T-helper 2 cell (primary cell): ENCODE data around the gene NTM.
A peak's percentile ranks its signal among the peaks of the same experiment; 100 is the strongest.

Source experiments
- DNase-seq, 5 experiments: peaks; one replicate each; pipeline versions ENCODE4 v3.0.0 to v3.0.0-alpha.2; 2012 to 2022

Gene NTM

GRCh38 chr11:132349811-132350733, 979.7 kb downstream of the NTM start:
- DNase-seq = no peak

DNA sequence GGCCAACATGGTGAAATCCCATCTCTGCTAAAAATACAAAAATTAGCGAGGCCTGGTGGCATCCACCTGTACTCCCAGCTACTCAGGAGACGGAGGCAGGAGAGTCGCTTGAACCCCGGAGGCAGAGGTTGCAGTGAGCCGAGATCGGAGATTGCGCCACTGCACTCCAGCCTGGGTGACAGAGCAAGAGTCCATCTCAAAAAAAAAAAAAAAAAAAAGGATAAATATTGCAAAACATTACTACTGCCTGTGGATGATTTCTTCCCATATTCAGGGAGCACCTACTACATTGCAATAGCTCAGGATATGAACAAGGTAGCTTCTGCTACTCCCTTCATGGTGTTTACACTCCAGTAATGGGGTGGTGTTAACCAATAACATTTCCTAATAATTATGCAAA, 980.6 kb downstream of the NTM start:
- DNase-seq = no peak

GRCh38 chr11:132352497-132352896, 982.1 kb downstream of the NTM start:
- DNase-seq = no peak

DNA sequence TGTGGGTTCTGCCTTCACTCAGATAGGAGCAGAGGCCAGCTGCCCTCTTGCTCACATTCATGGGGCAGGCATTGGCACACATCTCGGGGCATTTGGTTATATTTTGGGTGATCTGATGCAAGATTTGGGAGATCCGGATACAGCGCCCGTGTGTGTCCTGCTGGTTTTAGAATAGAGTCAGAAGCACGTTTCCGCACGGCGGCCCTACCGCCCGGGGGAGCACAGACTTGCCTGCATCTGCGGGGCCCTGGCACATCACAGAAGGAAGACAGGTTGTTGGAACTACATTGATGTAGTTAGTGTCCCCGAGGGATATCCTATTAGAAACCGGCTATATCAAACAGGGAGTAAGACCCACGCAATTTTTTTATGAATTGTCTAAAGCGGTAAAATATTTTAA, 982.8 kb downstream of the NTM start:
- DNase-seq = no peak

- peak in 1 of 5 experiments; percentile 96 for DNase-seq
These were observed 987.6 kb downstream of the NTM start for GRCh38 chr11:132357811-132358572.

DNA sequence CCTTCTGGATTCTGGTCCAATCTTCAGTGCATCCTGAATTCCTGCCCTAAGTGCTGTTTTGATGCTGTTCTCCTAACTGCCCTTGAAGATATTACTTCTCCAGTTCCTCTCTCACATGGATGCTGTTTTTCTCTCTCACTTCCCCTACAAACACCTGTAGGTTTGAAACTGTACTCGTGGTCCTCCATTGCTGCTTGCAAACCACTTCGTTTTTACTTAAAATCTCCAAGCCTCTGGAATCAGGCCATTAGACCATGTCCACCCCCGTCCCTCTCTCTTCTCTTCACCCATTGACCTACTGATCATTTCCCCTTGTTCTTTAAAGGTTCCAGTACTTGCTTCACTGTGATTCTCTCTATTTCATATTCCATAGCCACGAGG, 988.1 kb downstream of the NTM start:
- DNase-seq = no peak

- DNase-seq = no peak
These were observed 990.7 kb downstream of the NTM start for GRCh38 chr11:132361011-132361550.

GRCh38 chr11:132365650-132366049, 995.2 kb downstream of the NTM start:
- no peak for DNase-seq

DNA sequence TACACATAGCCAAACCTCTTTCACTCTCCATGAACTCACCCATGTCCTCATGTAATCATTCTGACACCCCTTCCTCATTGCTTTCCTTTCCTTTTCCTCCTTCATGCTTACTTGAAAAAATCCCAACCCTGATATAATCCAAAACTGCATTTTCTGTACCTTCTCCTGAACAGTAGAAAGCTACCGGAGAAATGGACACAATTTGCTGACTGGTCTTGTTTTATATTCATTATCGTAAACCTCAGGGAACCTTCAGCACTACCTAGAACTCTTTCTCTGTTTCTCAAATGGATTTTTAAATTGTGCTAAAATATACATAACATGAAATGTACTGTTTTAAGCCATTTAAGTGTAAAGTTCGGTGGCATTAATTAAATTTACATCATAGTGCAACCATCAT, 996.9 kb downstream of the NTM start:
- no peak for DNase-seq

DNA sequence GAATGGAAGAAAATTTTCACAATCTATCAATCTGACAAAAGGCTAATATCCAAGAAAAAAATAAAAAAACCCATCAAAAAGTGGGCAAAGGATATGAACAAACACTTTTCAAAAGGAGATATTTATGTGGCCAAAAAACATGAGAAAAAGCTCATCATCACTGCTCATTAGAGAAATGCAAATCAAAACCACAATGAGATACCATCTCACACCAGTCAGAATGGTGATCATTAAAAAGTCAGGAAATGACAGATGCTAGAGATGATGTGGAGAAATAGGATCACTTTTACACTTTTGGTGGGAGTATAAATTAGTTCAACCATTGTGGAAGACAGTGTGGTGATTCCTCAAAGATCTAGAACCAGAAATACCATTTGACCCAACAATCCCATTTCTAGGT, 999.7 kb downstream of the NTM start:
- peak in 1 of 5 experiments; percentile 31 for DNase-seq

- no peak for DNase-seq
These were observed 1003.2 kb downstream of the NTM start for GRCh38 chr11:132373405-132374143.

GRCh38 chr11:132379540-132379939, 1009.1 kb downstream of the NTM start:
- DNase-seq = no peak
